OCI-M2 (cell line): Measurements from ENCODE around the gene PLA2G6.
"Not testable (repeated sequence)": the region's sequence is repeated elsewhere in the genome, so short reads cannot be mapped to it uniquely, and the experiment has no call there.

Source experiments
- DNase-seq: peaks from one replicate; lab custom pipeline; 2025; ENCODE audit not compliant: unreplicated experiment; lab: John Stamatoyannopoulos, UW

PLA2G6 gene

DNA sequence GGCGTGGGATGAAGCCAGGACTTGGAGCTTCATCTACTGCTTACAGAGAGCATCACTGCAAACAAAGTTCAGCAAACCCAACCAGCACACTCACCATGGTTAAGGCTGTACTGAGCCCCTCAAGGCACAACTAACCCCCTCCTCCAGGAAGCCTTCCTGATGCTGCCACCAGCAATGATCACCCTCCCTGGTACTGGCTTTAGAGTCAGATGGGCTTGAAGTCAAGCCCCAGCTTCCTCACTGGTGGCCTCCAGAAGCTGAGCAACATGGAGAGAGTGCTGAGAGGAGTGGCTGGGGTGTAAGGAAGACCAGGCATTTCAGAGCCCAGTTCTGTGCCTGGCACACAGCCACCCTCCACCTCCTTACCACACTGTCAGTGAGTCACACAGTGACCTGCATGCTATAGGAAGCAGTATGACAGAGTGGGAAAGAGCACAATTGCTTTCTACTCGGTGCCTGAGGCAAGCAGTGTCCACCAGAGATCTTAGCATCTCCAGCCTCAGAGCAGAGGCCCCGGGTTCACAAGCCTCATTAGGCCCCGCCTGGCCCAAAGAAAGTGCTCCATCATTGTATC lies 46.4 kb downstream of the PLA2G6 start:
- DNase-seq, result no peak

DNA sequence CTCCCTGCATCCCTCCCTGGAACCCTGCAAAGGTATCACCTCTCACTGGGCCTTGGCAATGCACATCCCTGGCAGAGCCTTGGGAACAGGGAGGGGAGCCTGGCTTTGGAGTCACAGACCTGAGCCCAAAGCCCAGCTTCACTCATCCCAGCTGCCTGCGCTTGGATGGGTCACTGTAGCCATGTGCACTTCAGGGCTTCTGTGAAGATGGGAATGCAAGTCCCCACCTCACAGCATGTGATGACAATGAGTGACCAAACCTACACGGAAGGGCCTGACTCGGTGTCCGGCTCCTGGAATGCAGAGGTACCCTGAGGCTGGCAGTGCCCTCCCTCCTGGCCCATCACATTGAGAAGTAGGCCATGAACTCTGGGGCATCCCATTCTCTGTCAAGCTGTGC lies 48.3 kb downstream of the PLA2G6 start:
- no peak for DNase-seq

DNA sequence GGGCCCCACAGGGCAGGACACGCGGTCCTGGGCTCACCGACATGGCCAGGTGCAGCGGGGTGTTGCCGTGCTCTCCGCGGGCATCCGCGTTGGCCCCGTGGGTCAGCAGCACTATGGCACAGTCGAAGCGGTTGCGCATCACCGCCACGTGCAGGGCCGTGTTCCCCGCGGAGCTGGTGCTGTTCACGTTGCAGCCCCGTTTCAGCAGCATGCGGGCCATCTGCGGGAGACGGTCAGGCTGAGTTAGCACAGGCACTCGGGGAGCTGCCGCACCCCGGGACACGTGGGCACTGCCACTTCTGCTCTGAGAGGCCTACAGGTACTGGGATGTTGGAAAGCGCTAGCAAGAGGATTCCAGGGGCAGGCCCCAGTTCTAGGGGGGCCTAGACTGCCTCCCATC lies 48.8 kb downstream of the PLA2G6 start:
- no peak for DNase-seq

DNA sequence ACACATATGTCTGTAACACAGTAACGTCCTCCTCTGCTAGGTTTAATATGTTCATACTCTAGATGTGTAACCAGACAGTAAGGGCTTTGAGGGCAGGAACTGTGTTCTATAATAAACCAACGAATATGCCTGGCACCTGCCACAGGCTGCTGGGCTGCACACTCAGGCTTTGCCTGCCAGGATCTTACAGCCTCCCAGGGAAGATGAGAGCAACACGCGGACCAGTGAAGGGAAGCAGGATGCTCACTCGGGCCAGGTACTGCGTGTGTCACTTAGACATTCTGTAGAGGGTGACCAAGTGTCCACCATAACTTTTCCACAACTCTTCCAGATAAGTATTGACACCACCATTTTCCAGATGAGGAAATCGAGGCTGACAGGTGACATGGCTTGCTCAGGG lies 49.5 kb downstream of the PLA2G6 start:
- DNase-seq, result no peak

GRCh38 chr22:38131399-38131798 lies 50.2 kb downstream of the PLA2G6 start:
- DNase-seq, result no peak

DNA sequence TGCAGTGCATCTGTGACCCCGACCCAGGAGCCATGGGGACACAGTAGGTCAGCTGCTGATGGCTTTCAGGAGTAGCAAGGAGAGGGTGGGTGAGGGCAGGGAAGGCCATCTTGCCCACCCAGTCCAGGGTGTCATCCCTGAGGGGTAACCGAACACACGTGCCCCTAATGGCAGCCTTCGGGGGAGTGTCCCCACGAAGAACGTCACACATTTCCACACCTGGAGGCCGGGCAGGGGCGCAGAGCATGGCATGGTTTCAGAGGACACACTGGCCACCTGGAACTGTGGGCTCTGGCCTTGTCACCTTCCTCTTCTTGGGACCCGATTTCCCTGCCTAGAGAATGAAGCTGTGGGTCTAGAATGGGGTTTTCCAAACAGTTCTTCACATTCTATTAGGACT lies 51.8 kb downstream of the PLA2G6 start:
- DNase-seq, result no peak

DNA sequence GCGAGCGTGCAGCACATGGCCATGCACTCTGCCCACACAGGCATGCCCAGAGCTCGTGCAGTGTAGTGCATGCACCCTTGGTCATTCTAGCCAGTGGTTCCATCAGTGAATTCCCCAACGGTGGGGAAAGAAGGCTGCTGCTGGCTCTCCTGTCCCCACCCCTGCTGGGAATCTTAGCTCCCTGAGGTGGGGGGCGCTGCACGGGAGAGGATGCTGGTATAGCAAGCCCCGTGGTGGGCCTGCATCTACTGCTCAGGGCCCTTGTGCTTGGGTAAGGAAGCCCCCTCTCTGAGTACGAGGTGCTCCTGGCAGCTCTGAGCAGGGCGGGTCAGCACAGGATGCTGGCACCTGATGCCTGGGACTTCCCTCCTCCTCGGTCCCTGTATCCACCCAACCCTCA lies 52.6 kb downstream of the PLA2G6 start:
- no peak for DNase-seq

DNA sequence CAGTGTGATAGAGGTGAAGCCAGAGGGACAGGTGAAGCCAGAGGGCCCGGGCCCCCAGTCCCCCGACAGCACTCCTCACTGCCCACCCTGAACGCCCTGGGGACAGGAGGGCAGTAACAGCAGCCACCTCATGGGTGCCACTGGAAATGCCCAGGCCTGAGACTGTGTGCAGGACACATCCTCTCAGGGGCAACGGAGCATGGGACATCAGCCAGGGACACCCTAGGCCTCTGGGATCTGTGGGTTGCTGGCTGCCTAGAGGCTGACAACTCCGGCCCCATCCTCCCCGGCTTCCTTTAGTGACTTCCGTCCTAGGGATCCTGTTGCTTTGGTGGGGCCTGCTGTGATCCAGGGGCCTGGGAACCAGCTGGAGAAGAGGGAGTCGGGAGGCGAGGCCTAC lies 53.8 kb downstream of the PLA2G6 start:
- no peak for DNase-seq

GRCh38 chr22:38126928-38127668 lies 54.5 kb downstream of the PLA2G6 start:
- DNase-seq, result no peak

GRCh38 chr22:38125751-38126201 lies 55.9 kb downstream of the PLA2G6 start:
- DNase-seq, result no peak

DNA sequence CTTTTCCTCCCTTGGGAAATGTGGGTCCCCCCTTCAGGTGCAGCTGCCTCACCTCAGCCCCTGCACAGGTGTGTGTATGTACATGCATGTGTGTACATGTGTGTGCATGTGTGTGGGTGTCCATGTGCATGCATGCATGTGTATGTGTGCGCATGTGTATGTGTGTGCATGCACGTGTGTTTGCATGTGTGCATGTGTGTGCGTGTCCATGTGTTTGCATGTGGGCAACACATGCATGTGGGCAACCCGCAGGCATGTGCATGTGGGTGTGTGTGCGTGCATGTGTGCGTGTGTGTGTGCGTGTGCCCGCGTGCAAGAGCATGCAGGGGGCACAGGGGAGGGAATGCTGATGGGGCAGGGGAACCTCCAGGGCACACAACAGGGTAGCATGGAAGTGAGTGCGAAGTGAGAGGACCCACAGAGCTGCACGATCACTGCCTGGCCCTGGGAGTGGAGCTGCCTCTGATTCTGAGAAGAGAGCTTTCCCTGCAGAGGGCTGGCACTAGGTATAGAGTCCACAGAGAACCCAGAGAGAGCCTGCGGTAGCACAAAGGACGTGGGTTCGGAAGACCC lies 56.5 kb downstream of the PLA2G6 start:
- DNase-seq, result no peak

- DNase-seq, result no peak
Observed at GRCh38 chr22:38124236-38124974, 57.2 kb downstream of the PLA2G6 start.

DNA sequence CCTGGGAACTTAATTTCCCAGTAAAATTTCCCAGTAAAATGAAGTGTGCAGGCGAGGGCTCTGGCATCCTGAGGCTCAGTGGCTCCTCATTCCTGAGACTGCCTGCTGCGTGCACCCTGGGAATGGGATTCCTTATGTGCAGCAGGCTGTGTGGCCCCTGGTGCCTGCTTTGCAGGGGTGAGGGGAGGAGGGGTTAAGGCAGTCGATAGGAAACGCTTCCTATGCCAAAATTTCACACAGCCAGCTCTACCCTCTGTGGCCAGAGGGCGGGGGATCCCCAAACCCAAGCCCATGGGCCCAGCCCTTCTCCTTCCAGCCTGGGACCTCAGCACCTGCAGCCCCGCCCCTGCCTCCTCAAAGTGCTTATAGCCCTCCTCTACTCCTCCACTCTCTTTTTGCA lies 59.0 kb downstream of the PLA2G6 start:
- no peak for DNase-seq

- no peak for DNase-seq
Observed at GRCh38 chr22:38120359-38121110, 61.1 kb downstream of the PLA2G6 start.

DNA sequence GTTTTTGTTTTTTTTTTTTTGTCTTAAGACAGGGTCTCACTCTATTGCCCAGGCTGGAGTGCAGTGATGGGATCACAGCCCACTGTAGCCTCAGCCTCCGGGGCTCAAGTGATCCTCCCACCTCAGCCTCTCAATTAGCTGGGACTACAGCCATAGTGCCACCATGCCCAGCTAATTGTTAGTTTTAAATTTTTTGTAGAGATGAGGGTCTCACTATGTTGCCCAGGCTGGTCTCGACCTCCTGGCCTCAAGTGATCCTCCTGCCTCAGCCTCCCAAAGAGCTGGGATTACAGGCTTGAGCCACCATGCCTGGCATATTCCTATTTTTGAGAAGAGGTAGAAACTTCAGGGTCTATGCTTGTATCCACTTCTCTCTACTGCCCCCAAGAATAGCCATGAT lies 62.9 kb downstream of the PLA2G6 start:
- not testable (repeated sequence) for DNase-seq

DNA sequence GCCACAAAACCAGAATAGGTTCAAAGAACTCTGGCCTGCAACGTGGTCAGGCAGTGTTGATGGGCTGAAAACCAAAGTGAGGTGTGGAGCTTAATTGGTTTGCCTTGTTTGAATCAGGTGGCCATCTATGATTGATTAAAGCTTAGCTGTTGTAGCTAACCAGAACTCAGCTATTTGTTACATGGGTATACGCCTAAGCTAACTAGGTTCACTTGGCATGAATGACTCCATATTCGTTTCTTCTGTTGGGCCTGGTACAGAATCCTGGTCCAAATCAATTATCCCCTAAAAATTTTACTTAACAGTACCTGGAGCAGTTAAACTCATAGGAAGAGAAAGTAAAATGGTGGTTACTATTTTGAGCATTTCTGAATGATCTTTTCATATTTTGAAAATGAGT lies 63.4 kb downstream of the PLA2G6 start:
- DNase-seq, result no peak

DNA sequence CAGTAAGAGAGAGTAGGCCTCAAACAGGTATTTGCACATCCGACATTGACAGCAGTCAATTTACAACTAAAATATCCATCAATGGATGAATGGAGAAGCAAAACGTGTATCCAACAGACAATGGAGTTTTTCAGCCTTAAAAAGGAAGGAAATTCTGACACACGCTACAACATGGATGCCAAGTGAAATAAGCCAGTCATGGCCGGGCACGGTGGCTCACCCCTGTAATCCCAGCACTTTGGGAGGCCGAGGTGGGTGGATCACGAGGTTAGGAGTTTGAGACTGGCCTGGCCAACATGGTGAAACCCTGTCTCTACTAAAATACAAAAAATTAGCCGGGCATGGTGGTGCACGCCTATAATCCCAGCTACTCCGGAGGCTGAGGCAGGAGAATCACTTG lies 64.1 kb downstream of the PLA2G6 start:
- DNase-seq, result not testable (repeated sequence)

DNA sequence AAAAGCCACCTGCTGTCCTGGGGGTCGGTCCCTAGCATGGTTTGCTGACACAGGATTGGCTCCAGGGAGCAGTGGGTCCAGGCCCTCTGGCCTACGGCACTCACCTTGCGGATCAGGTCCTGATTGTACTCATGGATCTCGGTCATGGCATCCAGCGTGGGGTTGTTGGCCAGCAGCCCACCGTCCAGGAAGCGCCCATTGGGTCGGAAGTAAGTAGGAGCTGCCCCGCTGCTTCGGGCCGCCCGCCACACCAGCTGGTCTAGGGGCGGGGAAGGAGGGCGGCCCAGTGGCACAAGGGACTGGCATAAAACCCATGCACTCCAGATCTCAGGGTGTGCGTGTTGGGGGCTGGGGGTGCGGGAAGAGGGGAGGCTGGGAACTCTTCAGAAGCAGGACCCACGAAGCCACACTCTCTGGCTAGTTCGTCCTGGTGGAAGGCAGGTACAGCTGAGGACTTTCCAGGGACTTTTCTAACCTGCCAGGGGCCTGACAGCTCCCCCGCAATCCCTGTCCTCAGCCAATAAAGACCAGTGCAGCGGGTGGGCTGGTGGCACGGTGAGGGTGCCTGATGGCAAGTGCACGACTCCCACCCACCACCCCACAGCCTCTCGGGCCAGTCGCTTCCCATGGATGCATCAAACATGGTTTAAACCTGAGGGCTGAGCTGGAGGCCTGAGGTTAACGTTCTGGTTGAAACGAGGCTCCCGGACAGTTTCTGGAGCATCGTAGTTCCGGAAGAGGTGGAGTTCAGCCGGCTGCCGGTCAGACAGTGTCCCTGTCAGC lies 66.0 kb downstream of the PLA2G6 start:
- DNase-seq, result no peak

GRCh38 chr22:38114484-38115398 lies 66.9 kb downstream of the PLA2G6 start:
- DNase-seq, result no peak
